ENCODE measurements around the gene RASL12. TPM values are rescaled to one million over a fixed set of nuclear protein-coding genes. Genes with fewer than 3 reads are reported as not detected.
A peak's percentile ranks its signal among the peaks of the same experiment; 100 is the strongest.

Gene RASL12
- total and polyA plus RNA-seq, 10 donors, result 2.7 to 38.5 (median 9.3) TPM

DNA sequence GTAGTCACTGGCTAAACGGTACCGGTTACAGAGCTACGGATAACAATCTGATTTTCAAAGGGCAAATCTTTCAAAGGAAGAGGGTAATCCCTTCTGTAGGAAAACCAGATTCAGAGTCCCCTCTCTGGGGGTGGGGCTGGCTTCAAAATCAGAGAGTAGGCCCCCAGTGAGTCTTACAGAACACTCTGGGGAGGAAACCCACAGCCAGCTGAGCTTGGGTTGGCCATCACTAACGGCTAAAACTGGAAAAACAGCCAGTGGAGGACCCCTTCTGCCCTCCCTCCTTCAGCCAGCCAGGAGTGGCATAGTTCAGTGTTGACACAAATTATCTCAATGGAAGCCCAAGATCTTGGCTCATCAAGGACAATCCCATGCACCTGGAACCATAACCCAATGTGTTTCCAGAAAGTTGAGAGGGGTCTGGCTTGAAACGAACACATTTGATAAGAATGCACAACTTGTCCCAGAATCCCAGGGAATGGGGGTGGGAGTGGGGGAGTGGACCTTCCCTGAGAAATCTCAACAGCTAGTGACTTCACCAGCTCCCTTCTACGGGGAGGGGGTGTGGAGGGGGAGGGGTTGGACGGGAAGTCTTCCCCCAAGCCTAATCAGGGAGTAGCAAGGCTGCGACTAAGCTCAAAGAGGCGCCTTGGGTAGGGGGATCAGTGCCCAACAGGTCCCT lies 1.0 kb downstream of the RASL12 start:
- DNase-seq, result no peak
- intact Hi-C loops (cut with DNase I; ENCODE audit: low total_unique reads), result no loop called here
- H3K27me3 ChIP-seq (replicated peaks in 1 of 7), result peaks cover 0 to 56% (median 23%) of the 10 kb centered on the region in 7 donors
- H3K36me3 ChIP-seq, result no peaks in the 10 kb centered on the region
- H3K27ac ChIP-seq, result peak overlapping the region in 7 of 8 donors; percentile 39 to 82 (median 75)
- TF ChIP-seq POLR2AphosphoS5 (IDR thresholded peaks at IDR 0.05), result no peak
- TF ChIP-seq POLR2A (IDR thresholded peaks at IDR 0.05), result no peak
- TF ChIP-seq, protein P1, sequence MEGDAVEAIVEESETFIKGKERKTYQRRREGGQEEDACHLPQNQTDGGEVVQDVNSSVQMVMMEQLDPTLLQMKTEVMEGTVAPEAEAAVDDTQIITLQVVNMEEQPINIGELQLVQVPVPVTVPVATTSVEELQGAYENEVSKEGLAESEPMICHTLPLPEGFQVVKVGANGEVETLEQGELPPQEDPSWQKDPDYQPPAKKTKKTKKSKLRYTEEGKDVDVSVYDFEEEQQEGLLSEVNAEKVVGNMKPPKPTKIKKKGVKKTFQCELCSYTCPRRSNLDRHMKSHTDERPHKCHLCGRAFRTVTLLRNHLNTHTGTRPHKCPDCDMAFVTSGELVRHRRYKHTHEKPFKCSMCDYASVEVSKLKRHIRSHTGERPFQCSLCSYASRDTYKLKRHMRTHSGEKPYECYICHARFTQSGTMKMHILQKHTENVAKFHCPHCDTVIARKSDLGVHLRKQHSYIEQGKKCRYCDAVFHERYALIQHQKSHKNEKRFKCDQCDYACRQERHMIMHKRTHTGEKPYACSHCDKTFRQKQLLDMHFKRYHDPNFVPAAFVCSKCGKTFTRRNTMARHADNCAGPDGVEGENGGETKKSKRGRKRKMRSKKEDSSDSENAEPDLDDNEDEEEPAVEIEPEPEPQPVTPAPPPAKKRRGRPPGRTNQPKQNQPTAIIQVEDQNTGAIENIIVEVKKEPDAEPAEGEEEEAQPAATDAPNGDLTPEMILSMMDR (IDR thresholded peaks at IDR 0.05 in 8 of 11, conservative IDR thresholded peaks at IDR 0.05 in 3 of 11), result no peak
- peaks cover 0 to 39% (median 4%) of the 10 kb centered on the region in 6 donors for H3K4me1 ChIP-seq
- H3K4me3 ChIP-seq, result peak overlapping the region in 6 of 8 donors; percentile 26 to 64 (median 38)
- no peaks in the 10 kb centered on the region for H3K9me3 ChIP-seq
- 40 to 54% (median 50%) methylated on average over 9 of the region's 9 CpGs for WGBS, 5 donors

DNA sequence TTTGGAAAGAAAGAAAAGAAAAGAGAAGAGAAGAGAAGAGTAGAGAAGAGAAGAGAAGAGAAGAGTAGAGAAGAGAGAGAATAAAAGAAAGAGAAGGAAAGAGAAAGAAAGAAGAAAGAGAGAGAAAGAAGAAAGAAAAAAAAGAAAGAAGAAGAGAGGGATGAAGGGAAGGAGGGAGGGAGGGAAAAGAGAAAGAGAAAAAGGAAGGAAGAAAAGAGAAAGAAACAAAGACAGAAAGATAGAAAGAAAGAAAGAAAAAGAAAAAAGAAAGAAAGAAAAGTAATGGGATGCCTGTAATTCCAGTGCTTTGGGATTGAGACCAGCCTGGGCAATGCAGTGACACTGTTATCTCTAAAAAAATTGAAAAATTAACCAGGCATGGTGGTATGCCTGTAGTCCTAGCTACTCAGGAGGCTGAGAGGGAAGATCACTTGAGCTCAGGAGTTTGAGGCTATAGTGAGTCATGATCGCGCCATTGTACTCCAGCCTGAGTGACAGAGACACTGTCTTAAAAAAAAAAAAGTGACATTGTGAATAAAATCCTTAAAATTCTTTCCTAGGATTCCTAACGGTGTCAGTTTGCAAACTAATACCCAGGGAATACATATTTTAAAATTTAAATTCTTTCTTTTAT lies 1.7 kb downstream of the RASL12 start:
- DNase-seq, result no peak
- peaks cover 0 to 32% (median 4%) of the 10 kb centered on the region in 6 donors for H3K4me1 ChIP-seq
- H3K36me3 ChIP-seq, result no peaks in the 10 kb centered on the region
- no peaks in the 10 kb centered on the region for H3K9me3 ChIP-seq
- TF ChIP-seq, protein P1 (IDR thresholded peaks at IDR 0.05 in 8 of 11, conservative IDR thresholded peaks at IDR 0.05 in 3 of 11), result no peak
- no peak for TF ChIP-seq POLR2AphosphoS5 (IDR thresholded peaks at IDR 0.05)
- no peak for TF ChIP-seq POLR2A (IDR thresholded peaks at IDR 0.05)
- intact Hi-C loops (cut with DNase I; ENCODE audit: low total_unique reads), result no loop called here
- WGBS, 5 donors, result 65 to 82% (median 74%) methylated on average over 3 of the region's 3 CpGs
- H3K27ac ChIP-seq, result peak overlapping the region in 5 of 8 donors; percentile 27 to 82 (median 76)
- peak overlapping the region in 5 of 8 donors; percentile 7 to 64 (median 40) for H3K4me3 ChIP-seq
- H3K27me3 ChIP-seq (replicated peaks in 1 of 7), result peaks cover 0 to 52% (median 23%) of the 10 kb centered on the region in 7 donors

DNA sequence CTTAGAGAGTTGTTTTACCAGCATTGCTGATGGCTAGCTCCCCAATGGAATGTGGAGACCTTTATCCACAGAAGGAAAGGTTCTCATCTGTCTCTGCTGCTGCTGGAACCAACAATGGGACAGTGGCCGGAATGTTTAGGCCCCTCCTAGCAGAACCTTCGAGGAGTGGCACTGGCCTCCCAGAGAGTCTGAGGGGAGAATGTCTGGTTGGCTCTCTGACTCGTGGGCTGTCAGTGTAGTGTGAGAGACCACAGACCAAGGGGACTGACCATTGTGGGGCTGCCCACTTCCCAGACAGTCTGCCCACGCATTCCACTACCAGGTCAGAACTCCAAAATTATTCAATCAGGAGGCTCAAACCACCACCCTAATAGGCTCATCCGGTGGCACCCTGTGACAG lies 5.1 kb downstream of the RASL12 start:
- Histone ChIP-seq H3K4me3 (no peak overlapping the region), H3K36me3 (peaks cover 0 to 8% (median 0%) of the 10 kb centered on the region in 6 donors), H3K27me3 (replicated peaks in 1 of 7) (peaks cover 0 to 34% (median 17%) of the 10 kb centered on the region in 7 donors), H3K4me1 (peaks cover 0 to 24% (median 2%) of the 10 kb centered on the region in 6 donors), H3K9me3 (no peaks in the 10 kb centered on the region), H3K27ac (peak overlapping the region in 1 of 8 donors; percentile 28)
- peak; percentile 43 for DNase-seq
- TF ChIP-seq, protein P1 (IDR thresholded peaks at IDR 0.05 in 8 of 11, conservative IDR thresholded peaks at IDR 0.05 in 3 of 11), result no peak
- TF ChIP-seq POLR2AphosphoS5 (IDR thresholded peaks at IDR 0.05) (no peak), POLR2A (IDR thresholded peaks at IDR 0.05) (no peak)
- 67 to 86% (median 71%) methylated on average over 5 of the region's 5 CpGs for WGBS, 5 donors
- intact Hi-C loops (cut with DNase I; ENCODE audit: low total_unique reads), result no loop called here

DNA sequence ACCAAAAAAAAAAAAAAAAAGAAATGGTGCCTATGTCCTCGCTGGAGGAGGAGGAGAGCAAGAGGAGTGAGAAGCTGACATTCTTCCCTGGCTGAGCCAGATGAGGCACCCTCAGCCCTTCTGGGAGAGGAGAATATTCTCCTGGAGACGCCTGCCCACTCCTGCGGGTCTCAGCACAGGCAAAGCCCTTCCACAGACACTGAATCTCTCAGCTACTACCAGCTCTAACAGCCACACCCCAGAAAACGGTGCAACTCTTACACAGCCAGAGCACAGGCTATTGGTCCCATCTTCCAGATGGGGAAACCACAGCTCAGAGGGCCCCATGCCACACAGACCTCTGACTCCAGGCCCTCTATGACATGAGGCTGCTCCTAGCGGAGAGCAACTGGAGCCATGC lies 5.7 kb downstream of the RASL12 start:
- peaks cover 0 to 28% (median 10%) of the 10 kb centered on the region in 7 donors for H3K27me3 ChIP-seq (replicated peaks in 1 of 7)
- peaks cover 0 to 17% (median 0%) of the 10 kb centered on the region in 6 donors for H3K4me1 ChIP-seq
- H3K36me3 ChIP-seq, result peaks cover 0 to 8% (median 0%) of the 10 kb centered on the region in 6 donors
- peak overlapping the region in 1 of 8 donors; percentile 28 for H3K27ac ChIP-seq
- H3K4me3 ChIP-seq, result no peak overlapping the region
- intact Hi-C loops (cut with DNase I; ENCODE audit: low total_unique reads), result no loop called here
- TF ChIP-seq, protein P1 (IDR thresholded peaks at IDR 0.05 in 8 of 11, conservative IDR thresholded peaks at IDR 0.05 in 3 of 11), result no peak
- TF ChIP-seq POLR2A (IDR thresholded peaks at IDR 0.05) (no peak), POLR2AphosphoS5 (IDR thresholded peaks at IDR 0.05) (no peak)
- peak; percentile 23 for DNase-seq
- H3K9me3 ChIP-seq, result no peaks in the 10 kb centered on the region
- 81 to 86% (median 85%) methylated on average over 5 of the region's 5 CpGs for WGBS, 5 donors

Data from spleen (tissue), 11 donors.